SJCRH30 (cell line): ENCODE results near the gene CFAP46. TPM values are rescaled to one million over a fixed set of nuclear protein-coding genes. Genes with fewer than 3 reads are reported as not detected.

ENCODE experiments used
- DNase-seq, 2 experiments: peaks; one replicate each; pipeline ENCODE4 v3.0.0-alpha.2; 2015 to 2020
- H3K27ac ChIP-seq: fragments of 250-450 bp; sonication (Bioruptor Pico); 2 replicates; pipeline ENCODE4 v1.5.1; 2020; ENCODE audit warnings: mild to moderate bottlenecking, moderate library complexity
- H3K27me3 ChIP-seq: fragments of 250-450 bp; sonication (Bioruptor Pico); 2 replicates; pipeline ENCODE4 v1.5.1; 2020; ENCODE audit warnings: mild to moderate bottlenecking, moderate library complexity
- H3K36me3 ChIP-seq: fragments of 250-450 bp; sonication (Bioruptor Pico); 2 replicates; pipeline ENCODE4 v1.5.1; 2020; ENCODE audit warnings: mild to moderate bottlenecking, moderate library complexity
- H3K4me1 ChIP-seq: fragments of 250-450 bp; sonication (Bioruptor Pico); 2 replicates; pipeline ENCODE4 v1.5.1; 2020; ENCODE audit warnings: mild to moderate bottlenecking, moderate library complexity
- H3K4me3 ChIP-seq: fragments of 250-450 bp; sonication (Bioruptor Pico); 2 replicates; pipeline ENCODE4 v1.5.1; 2020; ENCODE audit warnings: mild to moderate bottlenecking, moderate library complexity
- H3K9me3 ChIP-seq: fragments of 250-450 bp; sonication (Bioruptor Pico); replicated peaks from 2 replicates; pipeline ENCODE4 v1.5.1; 2020; ENCODE audit warnings: mild to moderate bottlenecking, moderate library complexity
- total RNA-seq: library from RNA; depleted of rRNA; stranded (reverse); fragments of >200 nt; shearing (Covaris generic); gene quantifications from 2 replicates; pipeline ENCODE4 v1.2.3, GENCODE V29; 2014

The CFAP46 gene
- total RNA-seq, 1 experiment from 2014 or later: 1.7 TPM

GRCh38 chr10:132912713-132913558 is 29.4 kb downstream of the CFAP46 start:
- H3K27ac ChIP-seq: no peak overlapping the region
- no peaks in the 10 kb centered on the region for H3K9me3 ChIP-seq
- H3K4me3 ChIP-seq: no peak overlapping the region
- H3K36me3 ChIP-seq: no peaks in the 10 kb centered on the region
- no peak for DNase-seq
- no peaks in the 10 kb centered on the region for H3K4me1 ChIP-seq
- 0 out of 2 replicates have a peak, but pooled peaks cover 6% of the 10 kb centered on the region for H3K27me3 ChIP-seq

- H3K4me1 ChIP-seq: no peaks in the 10 kb centered on the region
- H3K27me3 ChIP-seq: 0 out of 2 replicates have a peak, but pooled peaks cover 6% of the 10 kb centered on the region
- no peak for DNase-seq
- no peak overlapping the region for H3K4me3 ChIP-seq
- H3K27ac ChIP-seq: no peak overlapping the region
- H3K9me3 ChIP-seq: no peaks in the 10 kb centered on the region
- no peaks in the 10 kb centered on the region for H3K36me3 ChIP-seq
Observed at GRCh38 chr10:132912225-132912712, 30.1 kb downstream of the CFAP46 start.

- no peak for DNase-seq
- Histone ChIP-seq H3K4me3 (no peak overlapping the region), H3K27me3 (0 out of 2 replicates have a peak, but pooled peaks cover 6% of the 10 kb centered on the region), H3K27ac (no peak overlapping the region), H3K9me3 (no peaks in the 10 kb centered on the region), H3K36me3 (no peaks in the 10 kb centered on the region), H3K4me1 (no peaks in the 10 kb centered on the region)
Observed at GRCh38 chr10:132911786-132912097, 30.6 kb downstream of the CFAP46 start.

GRCh38 chr10:132910901-132911785 is 31.2 kb downstream of the CFAP46 start:
- H3K4me1 ChIP-seq: no peaks in the 10 kb centered on the region
- H3K4me3 ChIP-seq: no peak overlapping the region
- no peaks in the 10 kb centered on the region for H3K9me3 ChIP-seq
- DNase-seq: no peak
- 0 out of 2 replicates have a peak, but pooled peaks cover 6% of the 10 kb centered on the region for H3K27me3 ChIP-seq
- H3K27ac ChIP-seq: no peak overlapping the region
- H3K36me3 ChIP-seq: no peaks in the 10 kb centered on the region

DNA sequence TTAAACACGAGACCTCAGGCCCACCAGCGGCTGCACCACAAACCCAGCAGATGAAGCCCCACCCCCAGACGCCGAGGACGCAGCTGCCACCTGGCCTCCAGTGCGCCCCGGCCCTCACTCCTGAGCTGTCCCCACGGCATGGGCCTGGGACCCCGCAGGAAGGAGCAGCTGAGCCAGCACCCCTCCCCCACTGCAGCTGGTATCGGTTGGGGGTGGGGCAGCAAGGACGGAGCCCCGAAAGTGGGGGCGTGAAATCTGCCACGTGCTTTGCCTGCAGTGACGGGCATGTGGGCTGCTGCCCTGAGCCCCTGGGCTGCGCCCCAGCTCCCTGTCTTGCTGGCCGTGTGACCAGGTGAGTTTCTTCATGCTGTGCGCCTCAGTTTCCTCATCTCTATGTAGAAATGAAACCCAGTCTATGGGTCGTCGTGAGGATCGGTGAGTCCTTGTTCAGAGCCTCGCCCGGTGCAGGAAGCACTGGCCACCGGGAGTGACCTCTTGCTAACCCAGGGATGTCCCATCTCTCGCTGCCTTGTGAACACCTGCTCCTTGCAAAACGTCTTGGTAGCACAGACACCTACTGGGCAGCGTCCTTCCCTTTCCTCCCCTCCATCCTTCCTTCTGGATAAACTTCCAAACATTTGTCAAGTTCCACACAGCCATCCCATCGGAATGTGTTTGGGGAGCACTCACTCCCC is 32.0 kb downstream of the CFAP46 start:
- no peaks in the 10 kb centered on the region for H3K9me3 ChIP-seq
- H3K4me1 ChIP-seq: no peaks in the 10 kb centered on the region
- 0 out of 2 replicates have a peak, but pooled peaks cover 3% of the 10 kb centered on the region for H3K27me3 ChIP-seq
- DNase-seq: no peak
- no peak overlapping the region for H3K27ac ChIP-seq
- no peak overlapping the region for H3K4me3 ChIP-seq
- H3K36me3 ChIP-seq: no peaks in the 10 kb centered on the region

GRCh38 chr10:132909491-132910071 is 32.8 kb downstream of the CFAP46 start:
- Histone ChIP-seq H3K9me3 (no peaks in the 10 kb centered on the region), H3K27me3 (no peaks in the 10 kb centered on the region), H3K36me3 (no peaks in the 10 kb centered on the region), H3K27ac (no peak overlapping the region), H3K4me3 (no peak overlapping the region), H3K4me1 (no peaks in the 10 kb centered on the region)
- no peak for DNase-seq

DNA sequence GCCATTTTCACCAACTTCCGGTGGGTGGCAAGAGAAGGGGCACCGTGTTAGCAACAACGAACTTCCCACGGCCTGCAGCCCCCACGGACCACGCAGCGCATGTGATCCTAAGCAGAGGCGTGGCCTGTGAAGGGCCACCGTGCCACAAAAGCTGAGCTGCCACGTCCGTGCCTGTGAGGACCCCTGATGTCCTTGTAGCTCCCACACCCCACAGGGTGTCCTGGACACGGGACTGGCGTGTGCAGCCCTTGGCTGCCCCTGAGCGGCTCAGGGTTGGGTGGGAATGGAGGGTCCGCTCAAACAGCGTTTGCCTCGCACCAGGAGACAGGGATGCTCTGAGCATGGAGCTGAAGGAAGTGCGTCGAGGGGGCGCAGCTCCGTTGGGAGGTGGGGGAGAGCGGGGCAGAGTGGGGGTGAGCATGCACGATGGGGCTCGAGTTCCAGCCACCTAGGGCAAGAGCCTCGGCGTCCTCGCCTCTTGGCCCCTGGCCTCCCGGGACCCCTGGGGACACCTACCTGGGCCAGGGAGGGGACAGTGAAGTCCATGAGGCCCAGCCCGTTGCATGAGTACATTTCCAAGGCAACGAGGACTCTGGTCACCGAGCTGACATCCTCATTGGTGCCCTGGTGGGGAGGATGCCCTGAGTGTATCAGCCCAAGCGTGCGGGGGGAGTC is 33.6 kb downstream of the CFAP46 start:
- H3K27ac ChIP-seq: no peak overlapping the region
- no peaks in the 10 kb centered on the region for H3K9me3 ChIP-seq
- H3K36me3 ChIP-seq: no peaks in the 10 kb centered on the region
- no peak overlapping the region for H3K4me3 ChIP-seq
- H3K4me1 ChIP-seq: no peaks in the 10 kb centered on the region
- H3K27me3 ChIP-seq: no peaks in the 10 kb centered on the region
- no peak for DNase-seq

DNA sequence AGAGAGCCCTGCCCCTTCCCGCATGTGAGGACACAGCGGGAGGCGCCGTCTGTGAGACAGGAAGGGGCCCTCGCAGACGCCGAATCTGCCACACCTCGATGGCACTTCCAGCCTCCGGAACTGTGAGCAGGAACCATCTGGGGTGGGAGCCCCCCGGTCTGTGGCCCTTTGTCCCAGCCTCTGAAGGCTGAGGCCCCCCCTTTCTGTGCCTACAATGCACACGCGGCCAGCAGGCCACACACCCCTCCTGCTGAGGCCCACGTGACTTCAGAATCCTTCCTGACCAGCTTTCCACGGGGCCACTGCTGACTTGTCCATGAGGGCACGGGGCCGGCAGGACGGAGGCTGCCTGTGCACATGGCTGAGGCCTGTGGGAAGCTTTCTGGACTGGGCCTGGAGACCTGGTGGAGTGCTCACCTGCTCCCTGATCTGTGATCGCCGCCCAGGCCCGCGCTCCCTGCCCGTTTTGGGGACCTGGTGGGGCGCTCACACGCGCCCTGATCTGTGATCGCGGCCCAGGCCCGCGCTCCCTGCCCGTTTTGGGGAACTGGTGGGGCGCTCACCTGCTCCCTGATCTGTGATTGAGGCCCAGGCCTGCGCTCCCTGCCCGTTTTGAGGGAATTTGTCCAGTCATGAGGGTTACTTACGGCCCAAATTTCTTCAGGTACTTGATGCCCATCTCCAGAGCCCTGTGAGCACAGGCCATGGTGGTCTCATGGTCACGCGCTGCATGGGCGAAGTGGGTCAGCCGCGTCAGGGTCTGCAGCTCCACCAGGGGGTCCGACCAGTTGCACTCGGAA is 34.3 kb downstream of the CFAP46 start:
- no peaks in the 10 kb centered on the region for H3K9me3 ChIP-seq
- H3K36me3 ChIP-seq: no peaks in the 10 kb centered on the region
- no peak for DNase-seq
- H3K27ac ChIP-seq: no peak overlapping the region
- H3K27me3 ChIP-seq: no peaks in the 10 kb centered on the region
- H3K4me1 ChIP-seq: no peaks in the 10 kb centered on the region
- H3K4me3 ChIP-seq: no peak overlapping the region

- no peaks in the 10 kb centered on the region for H3K9me3 ChIP-seq
- H3K27ac ChIP-seq: no peak overlapping the region
- no peaks in the 10 kb centered on the region for H3K4me1 ChIP-seq
- H3K4me3 ChIP-seq: no peak overlapping the region
- DNase-seq: no peak
- no peaks in the 10 kb centered on the region for H3K36me3 ChIP-seq
- no peaks in the 10 kb centered on the region for H3K27me3 ChIP-seq
Observed at GRCh38 chr10:132906836-132907235, 35.5 kb downstream of the CFAP46 start.

DNA sequence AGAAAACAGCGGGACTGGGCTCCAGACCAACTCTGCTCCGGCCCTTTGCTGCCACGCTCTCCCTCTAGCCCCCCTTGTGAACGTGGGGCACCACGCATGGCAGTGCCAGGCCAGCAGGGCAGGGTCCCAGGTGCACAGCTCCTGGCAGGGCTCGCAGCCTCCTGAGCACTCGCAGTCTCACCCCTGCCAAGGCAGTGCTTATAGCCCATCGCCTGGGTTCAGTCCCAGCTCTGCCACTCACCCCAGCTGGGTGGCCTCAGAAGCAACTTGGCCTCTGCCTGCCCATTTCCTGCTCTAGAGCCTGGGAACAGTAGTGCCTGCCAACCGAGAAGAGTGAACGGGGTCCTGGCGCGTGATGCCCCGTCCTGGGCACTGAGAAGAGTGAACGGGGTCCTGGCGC is 36.3 kb downstream of the CFAP46 start:
- no peaks in the 10 kb centered on the region for H3K9me3 ChIP-seq
- no peaks in the 10 kb centered on the region for H3K27me3 ChIP-seq
- no peak for DNase-seq
- H3K36me3 ChIP-seq: no peaks in the 10 kb centered on the region
- no peaks in the 10 kb centered on the region for H3K4me1 ChIP-seq
- H3K27ac ChIP-seq: no peak overlapping the region
- no peak overlapping the region for H3K4me3 ChIP-seq

DNA sequence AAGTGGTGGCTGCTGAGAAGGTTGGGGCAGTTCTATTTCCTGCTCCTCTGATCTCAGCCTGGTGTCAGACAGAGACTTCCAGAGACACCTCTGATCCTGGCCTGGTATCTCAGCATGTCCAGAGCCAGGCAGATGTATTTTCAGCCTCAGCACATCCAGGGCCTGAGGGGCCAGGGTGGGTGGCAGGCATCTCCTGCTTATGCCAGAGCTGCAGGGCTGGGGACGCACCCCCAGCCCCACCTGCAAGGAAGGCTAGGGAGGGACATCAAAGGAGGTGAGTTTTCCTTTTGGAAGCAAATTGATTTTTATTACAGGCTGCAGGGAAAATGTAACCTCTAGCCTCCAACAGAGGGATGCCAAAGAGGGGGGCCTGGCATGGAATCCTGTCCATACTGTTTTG is 36.7 kb downstream of the CFAP46 start:
- Histone ChIP-seq H3K9me3 (no peaks in the 10 kb centered on the region), H3K4me1 (no peaks in the 10 kb centered on the region), H3K4me3 (no peak overlapping the region), H3K27me3 (no peaks in the 10 kb centered on the region), H3K27ac (no peak overlapping the region), H3K36me3 (no peaks in the 10 kb centered on the region)
- no peak for DNase-seq

DNA sequence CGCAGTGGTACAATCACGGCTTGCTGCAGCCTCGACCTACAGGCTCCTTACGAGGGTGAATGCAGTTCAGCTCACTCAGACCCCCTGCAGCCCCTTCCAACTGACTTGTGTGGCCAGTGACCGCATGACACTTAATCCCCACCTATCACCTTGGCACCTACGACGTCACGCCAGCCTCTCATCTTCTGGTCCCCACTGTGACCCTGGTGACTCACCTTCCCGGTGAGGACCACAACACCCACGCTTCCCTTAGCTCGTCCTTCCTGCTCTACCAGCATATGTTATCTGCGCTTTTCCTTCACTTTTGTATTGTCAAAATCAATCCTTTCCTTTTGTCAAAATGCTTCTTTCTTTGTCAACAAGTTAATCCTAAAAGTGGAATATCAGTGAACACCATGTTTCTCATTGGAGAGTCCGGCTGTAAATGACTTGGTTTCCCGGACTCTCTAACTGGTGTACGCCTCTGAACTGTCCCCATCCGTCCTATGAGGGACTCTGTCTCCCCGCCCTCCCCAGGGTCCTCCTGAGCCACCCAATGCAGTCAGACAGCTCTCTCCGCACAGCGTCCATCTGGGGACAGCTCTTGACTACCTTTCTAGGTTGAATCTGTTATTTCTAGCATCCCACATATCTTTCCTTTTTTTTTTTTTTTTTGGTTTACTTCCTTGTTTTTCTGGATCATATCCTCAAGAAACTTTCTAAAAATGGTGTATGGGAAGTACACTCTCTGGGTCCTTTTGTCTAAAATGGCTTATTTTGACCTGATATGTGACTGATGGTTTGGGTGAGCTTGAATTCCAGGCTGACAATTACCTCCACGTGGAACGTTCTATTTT is 37.3 kb downstream of the CFAP46 start:
- Histone ChIP-seq H3K27ac (no peak overlapping the region), H3K36me3 (no peaks in the 10 kb centered on the region), H3K4me1 (no peaks in the 10 kb centered on the region), H3K4me3 (no peak overlapping the region), H3K9me3 (no peaks in the 10 kb centered on the region), H3K27me3 (no peaks in the 10 kb centered on the region)
- DNase-seq: no peak
